ENCODE results near the gene TRAM2.

Gene TRAM2

GRCh38 chr6:52552278-52552643 lies 24.6 kb downstream of the TRAM2 start:
- no peak for TF ChIP-seq BACH2 (CRISPR knock-in tag; IDR thresholded peaks at IDR 0.05; ENCODE audit: borderline replicate concordance)
- TF ChIP-seq ESRRG (CRISPR knock-in tag; IDR thresholded peaks at IDR 0.05), result no peak
- no peak for TF ChIP-seq GLIS3 (CRISPR knock-in tag; IDR thresholded peaks at IDR 0.05)
- no peak for TF ChIP-seq ZC3H10 (CRISPR knock-in tag; IDR thresholded peaks at IDR 0.05)
- no peak for TF ChIP-seq RARB (CRISPR knock-in tag; IDR thresholded peaks at IDR 0.05)
- no peak for TF ChIP-seq CREB5 (CRISPR knock-in tag; IDR thresholded peaks at IDR 0.05; ENCODE audit: low read depth)
- no peak for TF ChIP-seq OSR1 (CRISPR knock-in tag; IDR thresholded peaks at IDR 0.05)
- no peak for TF ChIP-seq ZNF70 (CRISPR knock-in tag; IDR thresholded peaks at IDR 0.05)
- TF ChIP-seq TSHZ2 (CRISPR knock-in tag; IDR thresholded peaks at IDR 0.05), result no peak
- TF ChIP-seq ZNF565 (CRISPR knock-in tag; conservative IDR thresholded peaks at IDR 0.05; ENCODE audit: low read depth), result no peak
- TF ChIP-seq PPARA (CRISPR knock-in tag; IDR thresholded peaks at IDR 0.05; ENCODE audit: borderline replicate concordance), result no peak
- TF ChIP-seq PATZ1 (CRISPR knock-in tag; IDR thresholded peaks at IDR 0.05; ENCODE audit: borderline replicate concordance), result no peak
- ATAC-seq, result peak; percentile 10

- TF ChIP-seq ZFP3 (CRISPR knock-in tag; IDR thresholded peaks at IDR 0.05) (0 out of 2 replicates have a peak, but pooled peaks have one; percentile 9), CSDC2 (CRISPR knock-in tag; IDR thresholded peaks at IDR 0.05) (no peak), POU6F1 (CRISPR knock-in tag; IDR thresholded peaks at IDR 0.05; ENCODE audit: borderline replicate concordance, low read depth) (no peak), ZFP30 (CRISPR knock-in tag; IDR thresholded peaks at IDR 0.05) (no peak), TSHZ2 (CRISPR knock-in tag; IDR thresholded peaks at IDR 0.05) (peak; percentile 60; the same call in 1 of the 2 replicates), ISL1 (CRISPR knock-in tag; IDR thresholded peaks at IDR 0.05) (peak; percentile 42; the same call in 1 of the 2 replicates), TCF4 (CRISPR knock-in tag; IDR thresholded peaks at IDR 0.05; ENCODE audit: borderline replicate concordance) (peak; percentile 66; the same call in 1 of the 2 replicates), PATZ1 (CRISPR knock-in tag; IDR thresholded peaks at IDR 0.05; ENCODE audit: borderline replicate concordance) (0 out of 2 replicates have a peak, but pooled peaks have one; percentile 29)
- ATAC-seq, result peak; percentile 80
These were observed 25.2 kb downstream of the TRAM2 start for GRCh38 chr6:52551483-52552277.

Data from SK-N-SH treated with all-trans-retinoic acid at 6 μM for 48 hours (cell line).